CD14-positive monocyte (primary cell): ENCODE results near the gene CASP3. TPM values are rescaled to one million over a fixed set of nuclear protein-coding genes. Genes with fewer than 3 reads are reported as not detected.

Source experiments
- DNase-seq, 3 donors: peaks; one replicate each; pipeline ENCODE4 v3.0.0-alpha.2; 2011 to 2022
- H2AFZ ChIP-seq: 2 replicates; pipeline ENCODE4 v1.6.0; 2012; ENCODE audit warnings: mild to moderate bottlenecking, low read depth, low read length, inconsistent platforms; ENCODE audit not compliant: insufficient read depth, poor library complexity, severe bottlenecking
- H3K27ac ChIP-seq, 2 donors: 1 replicate in 1 of 2; 2 replicates in 1 of 2; pipeline ENCODE4 v1.5.1; 2012 to 2013; ENCODE audit warnings: low read length in 2 of 2, control low read depth in 1 of 2, inconsistent platforms in 1 of 2, low read depth in 1 of 2, mild to moderate bottlenecking in 1 of 2
- H3K27me3 ChIP-seq, 2 donors: one replicate each; pipeline versions ENCODE4 v1.6.0 to v1.6.1; 2011 to 2013; ENCODE audit warnings: low read length in 2 of 2; ENCODE audit not compliant: control insufficient read depth in 2 of 2, insufficient read depth in 2 of 2
- H3K36me3 ChIP-seq, 2 donors: replicated peaks in 1 of 2; 1 replicate in 1 of 2; 2 replicates in 1 of 2; pipeline versions ENCODE4 v1.5.1 to v1.6.1; 2012 to 2013; ENCODE audit warnings: low read length in 2 of 2, control low read depth in 1 of 2, inconsistent platforms in 1 of 2, mild to moderate bottlenecking in 1 of 2; ENCODE audit not compliant: insufficient read depth in 2 of 2, control insufficient read depth in 1 of 2
- H3K4me1 ChIP-seq, 2 donors: 1 replicate in 1 of 2; 2 replicates in 1 of 2; pipeline versions ENCODE4 v1.5.1 to v1.6.1; 2012 to 2013; ENCODE audit warnings: low read length in 2 of 2, control low read depth in 1 of 2, inconsistent platforms in 1 of 2, mild to moderate bottlenecking in 1 of 2, moderate library complexity in 1 of 2; ENCODE audit not compliant: insufficient read depth in 2 of 2, control insufficient read depth in 1 of 2
- H3K4me2 ChIP-seq: replicated peaks from 2 replicates; pipeline ENCODE3; 2012; ENCODE audit warnings: low read length, moderate library complexity, mild to moderate bottlenecking; ENCODE audit not compliant: poor library complexity, severe bottlenecking; ENCODE audit errors: extremely low read depth
- H3K4me3 ChIP-seq, 3 experiments: fragments of 200-600 bp in 1 of 3; sonication (generic) in 1 of 3; replicated peaks in 1 of 3; 1 replicate in 2 of 3; 2 replicates in 1 of 3; pipeline ENCODE4 v1.5.1; 2011 to 2013; ENCODE audit warnings: low read length in 3 of 3, mild to moderate bottlenecking in 3 of 3, control low read depth in 2 of 3, low read depth in 2 of 3, inconsistent platforms in 1 of 3, moderate library complexity in 1 of 3
- H3K79me2 ChIP-seq: 2 replicates; pipeline ENCODE4 v1.6.0; 2012; ENCODE audit warnings: mild to moderate bottlenecking, control low read depth, inconsistent platforms, low read length, moderate library complexity; ENCODE audit not compliant: insufficient read depth
- H3K9ac ChIP-seq: 2 replicates; pipeline ENCODE4 v1.6.0; 2017; ENCODE audit warnings: low read length, mild to moderate bottlenecking; ENCODE audit not compliant: insufficient read depth, poor library complexity, severe bottlenecking
- H3K9me3 ChIP-seq, 2 donors: replicated peaks in 1 of 2; 1 replicate in 1 of 2; 2 replicates in 1 of 2; pipeline versions ENCODE4 v1.5.1 to v1.6.1; 2012 to 2013; ENCODE audit warnings: low read length in 2 of 2, control low read depth in 1 of 2; ENCODE audit not compliant: control insufficient read depth in 1 of 2, insufficient read depth in 1 of 2
- H4K20me1 ChIP-seq: 2 replicates; pipeline ENCODE4 v1.6.0; 2012; ENCODE audit warnings: mild to moderate bottlenecking, low read length, control low read depth, moderate library complexity; ENCODE audit not compliant: insufficient read depth
- H3K27ac Mint-ChIP-seq, 7 donors: one replicate each; pipeline ENCODE4 v1.8.0; 2020; ENCODE audit warnings: mild to moderate bottlenecking in 7 of 7, mixed read lengths in 7 of 7, moderate library complexity in 6 of 7, inconsistent platforms in 2 of 7
- H3K27me3 Mint-ChIP-seq, 3 donors: one replicate each; pipeline ENCODE4 v1.8.0; 2021 to 2022; ENCODE audit warnings: low read depth in 3 of 3, mild to moderate bottlenecking in 3 of 3, mixed read lengths in 3 of 3, moderate library complexity in 3 of 3, inconsistent platforms in 1 of 3
- H3K36me3 Mint-ChIP-seq, 2 donors: one replicate each; pipeline ENCODE4 v1.8.0; 2020; ENCODE audit warnings: mixed read lengths in 2 of 2, inconsistent platforms in 1 of 2, mild to moderate bottlenecking in 1 of 2
- H3K4me1 Mint-ChIP-seq: one replicate; pipeline ENCODE4 v1.8.0; 2020; ENCODE audit warnings: mild to moderate bottlenecking, mixed read lengths
- H3K4me3 Mint-ChIP-seq, 2 donors: one replicate each; pipeline ENCODE4 v1.8.0; 2020; ENCODE audit warnings: mild to moderate bottlenecking in 2 of 2, mixed read lengths in 2 of 2, moderate library complexity in 1 of 2
- H3K9me3 Mint-ChIP-seq, 7 donors: one replicate each; pipeline ENCODE4 v1.8.0; 2020 to 2022; ENCODE audit warnings: mixed read lengths in 7 of 7, mild to moderate bottlenecking in 6 of 7, moderate library complexity in 6 of 7, inconsistent platforms in 2 of 7
- WGBS: methylation state at CpG from one replicate; pipeline ENCODE4 v1.1.5; 2013; ENCODE audit warnings: missing lambda C conversion rate; ENCODE audit not compliant: insufficient coverage; 5-methylcytosine and 5-hydroxymethylcytosine counted together
- intact Hi-C, 2 donors: fragments of 100-400 bp; cut with micrococcal nuclease; formaldehyde crosslinking; loops; one replicate each; pipeline versions ENCODE4 v1.15.0 to v1.15.1; 2023
- polyA plus RNA-seq, 3 donors: library from polyadenylated mRNA; depleted of rRNA in 1 of 3; unstranded in 2 of 3; stranded (reverse) in 1 of 3; fragments of 300-500 nt in 2 of 3; fragments of >200 nt in 1 of 3; fragmentation: Illumina TruSeq in 2 of 3; gene quantifications; 1 replicate in 2 of 3; 2 replicates in 1 of 3; pipeline ENCODE4 v1.2.3, GENCODE V29; 2012 to 2021
- TF ChIP-seq, protein P1 (sequence below): fragments of 200-600 bp; IDR thresholded peaks from one replicate; pipeline ENCODE4 v1.8.0; 2022; ENCODE audit warnings: antibody characterized with exemption, mild to moderate bottlenecking

Gene CASP3
- polyA plus RNA-seq, 3 donors = 6.7 to 11.3 (median 11.1) TPM

DNA sequence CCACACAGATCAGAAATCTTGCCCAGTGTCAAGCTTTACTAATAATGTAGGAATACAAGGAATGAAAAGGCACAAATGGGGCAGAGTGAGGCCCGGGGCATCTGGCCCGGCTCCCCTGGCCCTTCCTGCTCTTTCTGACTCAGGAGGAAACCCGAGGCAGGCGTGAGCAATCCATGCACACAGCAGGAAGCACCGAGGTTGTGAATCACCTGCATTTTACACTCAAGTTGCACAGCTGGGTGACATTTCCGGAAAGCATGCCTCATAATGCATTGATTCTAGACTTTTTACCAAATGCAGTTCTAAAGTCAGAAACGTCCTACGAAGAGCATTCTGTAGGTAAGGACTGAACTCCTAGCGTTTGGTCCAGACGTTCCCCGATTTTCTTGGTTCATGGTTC is 39.2 kb upstream of the CASP3 start:
- 38% methylated on average over 8 of the region's 11 CpGs for WGBS
- Histone ChIP-seq H3K9me3 (no peaks in the 10 kb centered on the region), H3K4me2 (no peak overlapping the region), H4K20me1 (no peaks in the 10 kb centered on the region), H2AFZ (no peak overlapping the region), H3K4me1 (peaks cover 14 to 16% of the 10 kb centered on the region in 2 donors), H3K4me3 (no peak overlapping the region), H3K36me3 (peaks cover 11 to 15% of the 10 kb centered on the region in 2 donors), H3K27me3 (no peaks in the 10 kb centered on the region), H3K27ac (no peak overlapping the region), H3K9ac (no peak overlapping the region), H3K79me2 (no peaks in the 10 kb centered on the region)
- H3K4me1 Mint-ChIP-seq = peaks cover 16% of the 10 kb centered on the region
- no peaks in the 10 kb centered on the region for H3K27me3 Mint-ChIP-seq
- H3K9me3 Mint-ChIP-seq = no peaks in the 10 kb centered on the region
- peaks cover 35 to 42% of the 10 kb centered on the region in 2 donors for H3K36me3 Mint-ChIP-seq
- intact Hi-C loops = no loop called here
- TF ChIP-seq, protein P1, sequence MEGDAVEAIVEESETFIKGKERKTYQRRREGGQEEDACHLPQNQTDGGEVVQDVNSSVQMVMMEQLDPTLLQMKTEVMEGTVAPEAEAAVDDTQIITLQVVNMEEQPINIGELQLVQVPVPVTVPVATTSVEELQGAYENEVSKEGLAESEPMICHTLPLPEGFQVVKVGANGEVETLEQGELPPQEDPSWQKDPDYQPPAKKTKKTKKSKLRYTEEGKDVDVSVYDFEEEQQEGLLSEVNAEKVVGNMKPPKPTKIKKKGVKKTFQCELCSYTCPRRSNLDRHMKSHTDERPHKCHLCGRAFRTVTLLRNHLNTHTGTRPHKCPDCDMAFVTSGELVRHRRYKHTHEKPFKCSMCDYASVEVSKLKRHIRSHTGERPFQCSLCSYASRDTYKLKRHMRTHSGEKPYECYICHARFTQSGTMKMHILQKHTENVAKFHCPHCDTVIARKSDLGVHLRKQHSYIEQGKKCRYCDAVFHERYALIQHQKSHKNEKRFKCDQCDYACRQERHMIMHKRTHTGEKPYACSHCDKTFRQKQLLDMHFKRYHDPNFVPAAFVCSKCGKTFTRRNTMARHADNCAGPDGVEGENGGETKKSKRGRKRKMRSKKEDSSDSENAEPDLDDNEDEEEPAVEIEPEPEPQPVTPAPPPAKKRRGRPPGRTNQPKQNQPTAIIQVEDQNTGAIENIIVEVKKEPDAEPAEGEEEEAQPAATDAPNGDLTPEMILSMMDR = no peak
- DNase-seq = peak; percentile 8 to 69 (median 9)
- no peak overlapping the region for H3K4me3 Mint-ChIP-seq
- no peak overlapping the region for H3K27ac Mint-ChIP-seq

DNA sequence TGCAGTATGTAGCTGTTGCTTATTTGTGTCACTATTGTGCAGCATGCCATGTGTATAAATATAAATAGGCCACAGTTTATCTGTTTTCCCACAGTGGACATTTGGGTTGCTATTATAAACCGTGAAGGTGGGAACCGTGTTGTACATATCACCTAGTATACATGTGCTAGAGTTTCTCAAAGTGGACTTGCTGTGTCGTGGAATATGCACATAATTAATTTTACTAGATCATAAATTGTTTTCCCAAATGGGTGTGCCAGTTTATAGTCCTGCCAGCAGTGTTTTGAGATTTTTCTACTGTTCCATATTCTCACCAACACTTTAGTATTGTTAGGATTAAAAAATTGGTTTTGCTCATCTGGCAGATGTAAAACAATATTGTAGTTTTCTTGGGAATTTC is 38.8 kb upstream of the CASP3 start:
- Mint-ChIP-seq H3K27me3 (no peaks in the 10 kb centered on the region), H3K4me3 (no peak overlapping the region), H3K4me1 (peaks cover 16% of the 10 kb centered on the region), H3K27ac (no peak overlapping the region), H3K36me3 (peaks cover 30 to 37% of the 10 kb centered on the region in 2 donors), H3K9me3 (no peaks in the 10 kb centered on the region)
- H3K4me3 ChIP-seq = no peak overlapping the region
- DNase-seq = no peak
- no peak overlapping the region for H3K27ac ChIP-seq
- H3K36me3 ChIP-seq = peaks cover 8 to 10% of the 10 kb centered on the region in 2 donors
- H3K9me3 ChIP-seq = no peaks in the 10 kb centered on the region
- WGBS = no CpG with 5 or more reads among the region's 3 CpGs
- no peaks in the 10 kb centered on the region for H4K20me1 ChIP-seq
- no peaks in the 10 kb centered on the region for H3K79me2 ChIP-seq
- no peak overlapping the region for H2AFZ ChIP-seq
- H3K4me1 ChIP-seq = peaks cover 14 to 16% of the 10 kb centered on the region in 2 donors
- H3K9ac ChIP-seq = no peak overlapping the region
- H3K27me3 ChIP-seq = no peaks in the 10 kb centered on the region
- TF ChIP-seq, protein P1 = no peak
- intact Hi-C loops = no loop called here
- H3K4me2 ChIP-seq = no peak overlapping the region
